Lower leg skin (tissue), 4 donors: Measurements from ENCODE around the gene XAGE1A. TPM values are rescaled to one million over a fixed set of nuclear protein-coding genes. Genes with fewer than 3 reads are reported as not detected.
"Not testable (repeated sequence)": the region's sequence is repeated elsewhere in the genome, so short reads cannot be mapped to it uniquely, and the experiment has no call there.

Experiments
- DNase-seq, 2 donors: peaks; one replicate each; pipeline ENCODE4 v3.0.0-alpha.2; 2019; ENCODE audit warnings: low spot score in 2 of 2
- H3K4me3 ChIP-seq: fragments of 200-600 bp; sonication (generic); 2 replicates; pipeline ENCODE4 v1.5.1; 2017; ENCODE audit warnings: mild to moderate bottlenecking, low read depth; ENCODE audit not compliant: poor library complexity, severe bottlenecking
- CTCF ChIP-seq, 3 donors: fragments of 450-650 bp; IDR thresholded peaks; one replicate each; pipeline ENCODE4 v1.5.1; 2016; ENCODE audit warnings: antibody characterized with exemption in 3 of 3, mild to moderate bottlenecking in 3 of 3, moderate library complexity in 2 of 3
- POLR2A ChIP-seq, 2 donors: fragments of 450-650 bp; IDR thresholded peaks; one replicate each; pipeline ENCODE4 v1.6.1; 2016 to 2017; ENCODE audit warnings: antibody characterized with exemption in 2 of 2, mild to moderate bottlenecking in 1 of 2, moderate library complexity in 1 of 2
- WGBS, 2 donors: methylation state at CpG; one replicate each; pipeline ENCODE4 v1.1.5; 2018; 5-methylcytosine and 5-hydroxymethylcytosine counted together
- intact Hi-C: fragments of 100-400 bp; cut with DNase I; formaldehyde crosslinking; loops from one replicate; pipeline ENCODE4 v1.15.0; 2023; ENCODE audit warnings: low total_unique reads
- total RNA-seq, 4 donors: library from RNA; depleted of rRNA; stranded (reverse); fragments of >200 nt; gene quantifications; one replicate each; pipeline ENCODE4 v1.1.0, GENCODE V29; 2016

XAGE1A gene
- total RNA-seq, 4 donors from 2014 or later = 0.76 TPM; not detected in 3

GRCh38 chrX:52541051-52541450 lies 45.4 kb downstream of the XAGE1A start:
- H3K4me3 ChIP-seq, DNase-seq, intact Hi-C loops: not testable (repeated sequence)
- WGBS, 2 donors = 52 to 65% methylated on average over 3 to 4 of the region's 4 CpGs

GRCh38 chrX:52542311-52542710 lies 46.7 kb downstream of the XAGE1A start:
- no peak for TF ChIP-seq CTCF (IDR thresholded peaks at IDR 0.05)
- TF ChIP-seq POLR2A (IDR thresholded peaks at IDR 0.05) = no peak
- H3K4me3 ChIP-seq = no peak overlapping the region
- intact Hi-C loops = no loop called here
- no peak for DNase-seq
- WGBS, 2 donors = 74 to 88% methylated on average over 6 of the region's 6 CpGs

- no peak overlapping the region for H3K4me3 ChIP-seq
- intact Hi-C loops = no loop called here
- 91 to 94% methylated on average over 21 of the region's 21 CpGs for WGBS, 2 donors
- DNase-seq = no peak
- TF ChIP-seq CTCF (IDR thresholded peaks at IDR 0.05) (no peak), POLR2A (IDR thresholded peaks at IDR 0.05) (no peak)
Measured at GRCh38 chrX:52544147-52544840, 48.7 kb downstream of the XAGE1A start.

- DNase-seq, H3K4me3 ChIP-seq, intact Hi-C loops: not testable (repeated sequence)
- 69 to 85% methylated on average over 3 of the region's 3 CpGs for WGBS, 2 donors
Measured at GRCh38 chrX:52548769-52549168, 53.2 kb downstream of the XAGE1A start.

Other genes starting within 250 kb of the XAGE1A start
- gene XAGE2, start 126.8 kb upstream of the XAGE1A start, total RNA-seq = under 1 TPM in 1 of 4 donors, not detected in 3; 0.91 TPM
- under 1 TPM in 1 of 4 donors, not detected in 3; 0.76 TPM for gene XAGE1B, start 21.3 kb downstream of the XAGE1A start, total RNA-seq
- gene SSX7, start 159.1 kb downstream of the XAGE1A start, total RNA-seq = not detected
- not detected for gene SSX2, start 211.4 kb downstream of the XAGE1A start, total RNA-seq